Raji (cell line): ENCODE data around the gene LRRC73.

Experiments used
- POLR2A ChIP-seq: IDR thresholded peaks from 2 replicates; pipeline ENCODE4 v1.6.1; 2011; ENCODE audit warnings: low read depth, low read length, control low read depth; ENCODE audit not compliant: insufficient read depth

Gene LRRC73

GRCh38 chr6:43499028-43499815 is 10.9 kb downstream of the LRRC73 start:
- TF ChIP-seq POLR2A, result no peak

DNA sequence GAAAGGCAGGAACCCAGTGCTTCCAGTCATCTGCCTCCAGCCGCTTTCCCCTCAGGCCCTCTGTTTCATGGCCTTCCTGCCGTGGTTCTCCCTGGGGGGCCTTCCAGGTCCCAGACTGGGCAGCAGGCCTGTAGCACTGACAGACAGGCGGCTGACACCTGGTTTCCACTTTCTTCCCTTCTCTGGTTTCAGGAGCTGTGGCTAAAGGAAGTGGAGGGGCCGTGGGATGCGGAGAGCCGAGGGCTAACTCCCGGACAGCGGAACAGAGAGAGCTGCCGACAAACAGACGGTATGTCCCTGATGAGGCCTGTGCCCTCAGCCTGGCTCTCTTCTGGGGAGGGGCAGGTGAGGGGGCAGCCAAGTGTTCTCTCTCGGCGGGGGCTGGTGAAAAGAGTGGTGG is 12.5 kb downstream of the LRRC73 start:
- no peak for TF ChIP-seq POLR2A

- no peak for TF ChIP-seq POLR2A
Observed at GRCh38 chr6:43497129-43497396, 13.1 kb downstream of the LRRC73 start.

- no peak for TF ChIP-seq POLR2A
Observed at GRCh38 chr6:43496370-43497128, 13.6 kb downstream of the LRRC73 start.

DNA sequence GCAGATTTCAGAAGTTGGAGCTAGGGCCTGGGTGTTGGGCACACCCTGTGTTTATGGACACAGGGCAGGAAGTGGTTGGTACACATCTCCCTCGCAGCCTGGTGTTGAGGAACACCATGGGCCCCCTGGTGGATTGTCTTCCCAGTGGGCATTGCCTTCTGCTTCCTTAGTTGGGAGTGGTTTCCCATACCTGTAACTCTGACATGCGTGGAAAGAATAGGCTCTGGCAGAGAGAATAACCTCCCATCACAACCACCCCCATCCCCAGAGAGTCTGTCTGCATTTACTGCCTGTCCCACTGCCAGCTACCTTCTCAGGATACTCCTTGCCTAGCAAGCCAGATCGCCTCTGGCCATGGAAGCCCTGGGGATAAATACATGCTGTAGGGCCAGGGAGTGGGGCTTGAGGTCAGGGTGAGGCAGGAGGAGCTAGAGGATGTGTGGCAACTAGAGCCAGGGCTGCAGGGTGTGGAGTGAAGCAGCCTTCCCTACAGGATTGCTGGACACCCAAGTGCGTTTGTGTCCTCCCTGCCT is 14.7 kb downstream of the LRRC73 start:
- TF ChIP-seq POLR2A, result no peak

- TF ChIP-seq POLR2A, result no peak
Observed at GRCh38 chr6:43494766-43495165, 15.4 kb downstream of the LRRC73 start.

DNA sequence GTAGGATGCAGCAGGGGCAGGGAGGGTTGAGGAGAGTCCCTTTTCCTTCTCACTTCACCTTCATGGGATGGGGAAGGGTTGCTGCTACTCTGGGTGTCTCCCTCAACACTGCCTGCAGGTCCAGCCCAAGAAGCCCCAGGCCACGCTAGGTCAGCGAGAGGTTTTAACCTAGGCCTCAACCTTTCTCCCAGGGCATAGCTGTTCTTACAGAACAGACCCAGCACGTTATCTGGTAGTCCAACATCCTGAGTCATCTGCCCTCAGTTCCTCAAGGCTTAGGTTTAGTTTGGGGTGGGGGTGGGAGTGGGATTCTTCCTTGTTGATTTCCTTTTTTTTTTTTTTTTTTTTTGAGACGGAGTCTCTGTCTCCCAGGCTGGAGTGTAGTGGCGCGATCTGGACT is 15.8 kb downstream of the LRRC73 start:
- TF ChIP-seq POLR2A, result no peak

GRCh38 chr6:43493833-43494232 is 16.3 kb downstream of the LRRC73 start:
- TF ChIP-seq POLR2A, result no peak

DNA sequence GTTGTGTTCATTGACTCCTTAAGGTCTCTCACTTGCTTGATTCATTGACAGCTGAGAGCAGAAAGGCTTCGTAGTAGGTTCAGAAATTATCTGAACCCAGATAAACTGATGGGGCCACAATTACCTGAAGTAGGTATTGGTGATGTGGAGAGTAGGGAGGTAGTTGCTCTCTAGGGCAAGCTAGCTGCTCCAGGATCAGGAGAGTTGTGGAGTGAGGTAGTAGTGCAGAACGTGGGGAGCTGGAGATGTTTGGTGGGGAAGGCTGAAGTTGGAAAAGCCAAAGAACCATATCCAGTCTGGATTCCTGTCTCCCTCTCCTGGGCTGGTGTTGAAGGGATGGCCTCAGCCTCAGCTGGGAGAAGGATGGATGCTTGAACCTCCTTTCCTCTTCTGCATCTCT is 16.9 kb downstream of the LRRC73 start:
- no peak for TF ChIP-seq POLR2A

GRCh38 chr6:43492673-43493072 is 17.5 kb downstream of the LRRC73 start:
- no peak for TF ChIP-seq POLR2A

- no peak for TF ChIP-seq POLR2A
Observed at GRCh38 chr6:43491750-43492661, 18.1 kb downstream of the LRRC73 start.

DNA sequence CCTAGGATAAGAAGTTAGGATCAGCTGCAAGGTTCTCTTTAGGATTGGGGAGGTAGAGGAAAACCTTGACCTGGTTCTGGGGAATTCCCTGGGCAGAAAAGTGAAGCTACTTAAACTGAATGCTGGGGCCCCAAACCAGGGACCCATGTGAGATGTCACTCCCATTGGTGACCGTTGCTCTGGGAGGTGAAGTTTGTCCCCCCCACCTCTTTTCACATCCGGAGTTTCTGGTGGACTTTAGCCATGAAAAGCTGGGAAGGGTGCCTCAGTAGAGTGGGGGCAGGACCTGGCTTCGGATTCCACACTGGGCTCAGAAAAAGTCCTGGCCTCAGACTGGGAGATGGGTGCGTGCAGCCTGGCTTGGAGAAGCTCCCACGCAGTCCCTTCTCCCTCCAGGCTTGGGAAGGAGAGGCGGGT is 19.6 kb downstream of the LRRC73 start:
- no peak for TF ChIP-seq POLR2A

- no peak for TF ChIP-seq POLR2A
Observed at GRCh38 chr6:43489277-43490072, 20.7 kb downstream of the LRRC73 start.

DNA sequence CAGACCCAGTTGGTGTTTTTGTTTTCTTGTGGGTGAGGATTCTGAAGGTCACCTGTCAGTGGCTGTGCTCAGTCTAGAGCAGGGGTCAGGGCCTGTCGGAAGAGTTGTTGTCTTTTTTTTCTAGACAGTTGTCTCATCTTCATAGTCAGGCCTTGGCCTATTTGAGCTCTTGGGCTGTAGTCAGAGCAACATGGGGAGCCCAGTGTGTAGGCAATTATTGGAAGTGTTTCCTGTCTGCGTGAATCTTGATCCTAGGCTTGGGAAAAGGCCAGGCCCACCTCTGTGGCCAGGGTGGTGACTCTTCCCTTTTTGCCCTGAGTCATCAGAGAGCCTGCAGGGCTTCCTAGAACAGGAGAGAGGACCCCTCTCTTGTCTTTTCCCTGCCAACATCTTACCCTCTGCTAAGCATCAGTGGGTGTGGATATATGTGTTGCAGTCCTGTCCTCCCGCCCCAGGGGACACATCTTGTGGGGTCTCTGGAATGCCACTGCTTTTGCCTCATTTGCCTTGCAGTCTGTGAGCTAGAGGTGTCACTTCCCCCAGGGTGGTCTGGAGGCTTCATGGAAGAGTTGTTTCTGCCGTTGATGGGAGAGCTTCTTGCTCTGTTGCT is 21.4 kb downstream of the LRRC73 start:
- TF ChIP-seq POLR2A, result no peak

GRCh38 chr6:43481591-43482236 is 28.4 kb downstream of the LRRC73 start:
- no peak for TF ChIP-seq POLR2A
